Fibroblast of skin of left biceps (primary cell): ENCODE results near the gene ATP6V1B1.

ENCODE experiments used
- DNase-seq, 2 experiments: peaks; one replicate each; pipeline ENCODE4 v3.0.0-alpha.2; 2013; ENCODE audit warnings: low read depth in 2 of 2

ATP6V1B1 gene

DNA sequence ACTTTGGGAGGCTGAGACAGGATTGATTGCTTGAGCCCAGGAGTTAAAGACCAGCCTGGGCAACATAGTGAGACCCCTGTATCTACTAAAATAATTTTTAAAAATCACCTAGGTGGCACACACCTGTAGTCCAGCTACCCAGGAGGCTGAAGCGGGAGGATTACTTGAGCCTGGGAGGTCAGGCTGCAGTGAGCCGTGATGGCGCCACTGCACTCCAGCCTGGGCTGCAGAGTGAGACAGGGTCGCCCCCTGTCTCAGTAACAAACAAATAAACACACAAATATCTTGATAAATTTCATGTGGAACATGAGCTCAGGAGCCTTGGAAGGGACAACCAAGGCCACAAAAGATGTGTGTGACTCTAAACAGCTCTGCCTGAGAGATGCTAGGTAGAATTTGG, 31.0 kb downstream of the ATP6V1B1 start:
- DNase-seq = no peak

DNA sequence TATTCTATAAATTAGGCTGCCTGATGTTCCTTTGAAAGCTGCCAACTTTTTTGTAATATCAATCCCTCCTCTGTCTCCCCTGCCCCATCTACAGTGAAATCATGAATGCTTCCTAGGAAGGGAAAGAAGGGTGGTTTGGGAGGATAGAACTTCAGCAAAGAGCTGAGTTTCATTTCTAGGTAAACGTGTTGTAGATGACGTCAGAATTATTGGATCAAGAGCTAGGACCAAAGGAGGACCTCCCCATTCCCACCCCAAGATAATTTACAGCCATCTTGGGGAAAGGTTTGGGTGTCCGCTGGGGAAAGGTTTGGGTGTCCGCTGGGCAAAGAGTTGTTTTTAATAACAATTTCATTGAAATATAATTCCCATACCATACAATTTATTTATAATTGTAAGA, 31.5 kb downstream of the ATP6V1B1 start:
- DNase-seq = no peak

DNA sequence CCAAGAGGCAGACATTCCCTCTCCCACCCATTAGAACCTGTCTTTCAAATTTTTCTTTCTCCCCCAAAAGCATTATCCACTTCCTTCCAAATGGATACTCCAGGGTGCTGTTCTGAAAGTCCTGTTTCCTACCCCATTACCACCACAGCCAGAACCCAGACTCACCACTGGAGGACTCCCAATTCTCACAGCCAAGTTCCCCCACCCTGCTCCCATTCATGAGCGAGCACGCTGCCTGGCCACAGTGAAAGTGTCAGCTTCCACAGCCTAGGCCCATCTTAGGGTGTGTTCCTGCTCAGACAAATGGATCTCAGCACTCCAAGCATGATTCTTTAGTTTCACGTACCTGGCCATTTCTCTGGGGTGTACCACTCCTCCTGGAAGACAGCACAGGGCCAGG, 38.9 kb downstream of the ATP6V1B1 start:
- DNase-seq = no peak

DNA sequence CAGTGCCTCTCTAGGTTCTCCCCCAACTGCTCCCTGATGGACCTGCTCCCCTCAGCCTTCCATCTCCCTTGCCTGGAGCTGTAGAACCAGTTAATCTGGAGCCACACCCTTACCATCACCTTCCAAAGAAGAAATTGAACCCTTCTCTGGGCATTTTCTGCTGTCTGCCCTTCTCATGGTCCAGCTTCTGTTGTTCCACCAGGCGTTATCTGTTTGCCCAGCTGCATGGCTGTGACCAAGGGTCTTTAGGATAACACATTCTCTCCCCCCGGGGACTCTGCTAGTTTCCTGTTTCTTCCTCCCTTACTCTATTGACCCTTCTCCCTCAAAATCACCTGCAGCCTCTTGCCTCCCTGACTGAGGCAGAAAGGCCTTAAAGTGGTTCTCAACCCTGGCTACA, 39.5 kb downstream of the ATP6V1B1 start:
- DNase-seq = no peak

DNA sequence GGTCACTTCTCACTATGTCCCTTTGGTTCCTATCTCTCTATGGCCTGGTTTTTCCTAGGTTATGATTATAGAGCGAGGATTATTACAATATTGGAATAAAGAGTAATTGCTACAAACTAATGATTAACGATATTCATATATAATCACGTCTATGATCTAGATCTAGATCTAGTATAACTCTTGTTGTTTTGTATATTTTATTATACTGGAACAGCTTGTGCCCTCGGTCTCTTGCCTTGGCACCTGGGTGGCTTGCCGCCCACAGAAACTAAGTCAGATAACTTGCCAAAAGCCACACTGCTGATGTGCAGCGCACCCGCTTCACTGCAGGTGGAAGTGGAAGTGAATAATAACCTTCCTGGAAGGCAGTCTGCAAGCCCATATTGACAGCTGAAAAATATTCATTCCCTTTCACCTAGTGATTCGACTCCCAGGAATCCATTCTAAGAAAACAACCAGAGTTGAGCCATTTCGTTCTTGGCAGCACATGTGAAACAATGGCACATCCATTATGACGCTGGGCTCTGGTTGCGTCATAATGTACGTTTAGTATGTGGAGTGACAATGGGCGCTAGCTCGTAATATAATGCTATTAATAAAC, 42.0 kb downstream of the ATP6V1B1 start:
- peak; percentile 45 to 53 for DNase-seq

DNA sequence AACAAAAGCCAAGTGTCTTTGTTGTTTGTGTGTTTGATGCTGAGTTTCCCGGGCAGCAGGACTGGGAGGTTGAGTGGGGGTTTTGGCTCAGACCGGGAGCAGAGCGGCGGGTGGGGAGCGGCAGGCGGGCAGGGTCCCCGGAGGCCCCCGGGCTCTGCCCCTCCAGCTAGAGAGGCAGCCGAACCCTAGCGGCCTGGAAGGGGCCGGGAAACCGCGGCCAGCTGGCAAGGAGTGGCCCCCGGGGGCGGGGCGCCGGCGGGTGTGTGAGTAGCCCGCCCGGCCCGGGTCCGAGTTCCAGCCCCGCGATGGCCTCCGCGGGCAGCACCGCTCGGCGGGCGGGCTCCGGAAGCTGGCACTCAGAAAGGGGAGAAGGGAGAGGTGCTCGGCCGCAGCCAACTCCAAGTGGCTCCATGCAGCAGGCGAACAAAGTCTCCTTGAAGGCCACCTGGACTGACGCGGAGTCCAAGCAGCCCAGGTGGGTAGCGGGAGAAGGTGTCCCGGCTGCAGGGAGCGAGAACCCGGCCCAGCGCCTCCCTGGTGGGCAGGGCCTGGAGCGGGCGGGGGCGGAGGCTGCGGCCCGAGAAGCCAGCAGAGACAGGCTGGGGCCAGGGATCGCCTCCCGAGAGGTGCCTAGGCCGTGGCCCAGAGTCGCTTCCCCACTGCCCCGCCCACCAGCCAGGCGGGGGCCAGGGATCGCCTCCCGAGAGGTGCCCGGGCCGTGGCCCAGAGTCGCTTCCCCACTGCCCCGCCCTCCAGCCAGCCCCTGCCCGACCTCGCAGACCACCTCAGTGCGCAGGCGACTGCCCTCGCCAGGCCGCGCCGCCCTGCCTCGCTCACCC, 42.9 kb downstream of the ATP6V1B1 start, which contains the start of gene ANKRD53:
Gene ANKRD53 (plus strand): TSS at position 290 of the 839 bp plus-strand sequence. CDS start 16 bp downstream, at position 306.
- no peak for DNase-seq

DNA sequence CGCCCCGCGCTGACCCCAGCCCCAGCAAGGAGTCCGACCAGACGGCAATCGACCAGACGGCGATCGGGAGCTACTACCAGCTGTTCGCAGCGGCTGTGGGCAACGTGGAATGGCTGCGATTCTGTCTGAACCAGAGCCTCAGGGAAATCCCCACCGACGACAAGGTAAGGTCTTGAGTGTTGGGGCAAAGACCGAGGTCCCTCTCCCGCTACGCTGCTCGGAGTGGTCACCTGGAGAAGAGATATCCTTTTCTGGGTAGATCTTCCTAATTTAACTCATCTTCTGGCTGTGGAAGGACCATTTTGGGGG, 43.4 kb downstream of the ATP6V1B1 start:
- DNase-seq = no peak

DNA sequence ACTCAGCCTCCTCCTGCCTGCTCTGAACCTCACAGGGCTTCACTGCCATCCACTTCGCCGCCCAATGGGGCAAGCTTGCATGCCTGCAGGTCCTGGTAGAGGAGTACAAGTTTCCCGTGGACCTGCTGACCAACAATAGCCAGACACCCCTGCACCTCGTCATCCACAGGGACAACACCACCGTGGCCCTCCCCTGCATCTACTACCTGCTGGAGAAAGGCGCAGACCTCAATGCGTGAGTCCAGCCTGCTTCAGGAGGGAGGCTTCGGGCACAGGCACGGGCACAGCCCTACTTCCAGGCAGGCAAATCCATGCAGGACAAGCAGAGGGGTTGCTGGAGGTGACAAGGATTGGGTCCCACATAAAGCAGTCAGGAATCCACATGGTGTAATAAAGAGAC, 43.9 kb downstream of the ATP6V1B1 start:
- no peak for DNase-seq

DNA sequence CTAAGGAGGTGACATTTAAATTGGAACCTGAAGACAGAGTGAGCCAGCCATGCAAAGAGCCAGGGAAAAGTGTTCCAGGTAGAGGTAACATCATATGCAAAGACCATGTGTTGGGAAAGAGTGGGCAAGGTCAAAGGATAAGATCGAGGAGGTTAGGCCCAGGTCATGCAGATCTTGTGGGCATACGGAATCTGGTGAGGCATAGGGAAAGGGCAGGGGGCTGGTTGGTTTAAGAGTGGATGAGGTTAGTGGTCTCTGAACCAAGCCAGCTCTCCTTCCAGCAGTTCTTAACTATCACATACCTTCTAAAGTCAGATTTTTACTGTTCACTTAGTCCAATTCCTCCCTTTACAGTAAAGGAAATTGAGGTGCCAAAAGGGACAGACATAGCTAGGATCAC, 45.7 kb downstream of the ATP6V1B1 start:
- no peak for DNase-seq

DNA sequence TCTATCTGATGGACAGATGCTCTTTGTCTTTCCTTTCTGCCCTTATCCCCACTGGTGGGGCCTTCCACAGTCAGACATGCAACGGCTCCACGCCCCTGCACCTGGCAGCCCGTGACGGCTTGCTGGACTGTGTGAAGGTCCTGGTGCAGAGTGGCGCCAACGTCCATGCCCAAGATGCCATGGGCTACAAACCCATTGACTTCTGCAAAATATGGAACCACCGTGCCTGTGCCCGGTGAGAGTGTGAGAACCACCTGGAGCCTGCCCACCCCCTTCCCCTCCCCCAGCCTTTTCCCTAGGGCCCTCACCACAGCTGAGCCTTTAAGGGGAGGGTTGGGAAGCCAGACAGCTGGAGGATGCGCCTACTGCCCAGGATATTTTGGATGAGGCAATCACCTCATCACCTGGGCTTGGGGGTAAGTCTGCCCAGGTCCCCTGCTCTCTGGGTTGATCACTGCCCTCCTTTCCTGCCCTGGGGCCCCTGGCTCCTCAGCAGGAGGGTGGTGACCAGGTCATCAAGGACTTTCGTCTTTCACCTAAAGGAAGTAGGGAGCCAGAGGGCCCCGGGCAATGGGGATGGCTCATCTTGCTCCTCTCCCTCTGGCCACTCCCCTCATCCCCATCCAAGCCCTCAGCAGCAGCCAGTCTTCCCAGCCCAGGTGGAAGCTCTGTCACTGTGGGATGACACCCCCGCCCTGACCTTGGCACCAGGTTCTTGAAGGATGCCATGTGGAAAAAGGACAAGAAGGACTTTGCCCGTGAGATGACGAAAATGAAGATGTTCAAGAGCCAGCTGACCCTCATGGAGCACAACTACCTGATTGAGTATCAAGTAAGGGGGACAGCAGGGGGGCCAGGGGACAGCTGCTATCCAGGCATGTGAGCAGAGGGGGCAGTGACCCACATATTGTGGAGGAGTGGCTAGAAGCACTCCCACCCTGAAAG, 46.4 kb downstream of the ATP6V1B1 start:
- DNase-seq = no peak

DNA sequence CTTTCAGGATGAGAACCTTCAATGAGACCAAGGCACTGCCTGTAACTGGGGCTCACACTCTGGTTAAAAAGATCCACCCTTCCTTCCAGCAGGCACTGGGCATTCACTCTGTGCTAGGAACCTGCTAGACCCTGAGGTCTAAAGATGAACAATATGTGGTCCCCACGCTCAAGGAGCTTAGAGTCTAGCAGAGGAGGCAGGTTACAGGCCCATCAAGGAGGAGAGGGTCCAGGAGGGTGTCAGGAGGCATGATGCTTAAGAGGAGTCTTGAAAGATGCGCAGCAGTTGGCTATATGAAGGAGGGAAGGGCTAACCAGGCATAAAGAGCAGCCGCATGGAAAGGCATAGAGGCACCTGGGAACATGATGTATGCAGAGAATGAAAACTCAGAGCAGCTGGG, 47.3 kb downstream of the ATP6V1B1 start:
- DNase-seq = no peak

DNA sequence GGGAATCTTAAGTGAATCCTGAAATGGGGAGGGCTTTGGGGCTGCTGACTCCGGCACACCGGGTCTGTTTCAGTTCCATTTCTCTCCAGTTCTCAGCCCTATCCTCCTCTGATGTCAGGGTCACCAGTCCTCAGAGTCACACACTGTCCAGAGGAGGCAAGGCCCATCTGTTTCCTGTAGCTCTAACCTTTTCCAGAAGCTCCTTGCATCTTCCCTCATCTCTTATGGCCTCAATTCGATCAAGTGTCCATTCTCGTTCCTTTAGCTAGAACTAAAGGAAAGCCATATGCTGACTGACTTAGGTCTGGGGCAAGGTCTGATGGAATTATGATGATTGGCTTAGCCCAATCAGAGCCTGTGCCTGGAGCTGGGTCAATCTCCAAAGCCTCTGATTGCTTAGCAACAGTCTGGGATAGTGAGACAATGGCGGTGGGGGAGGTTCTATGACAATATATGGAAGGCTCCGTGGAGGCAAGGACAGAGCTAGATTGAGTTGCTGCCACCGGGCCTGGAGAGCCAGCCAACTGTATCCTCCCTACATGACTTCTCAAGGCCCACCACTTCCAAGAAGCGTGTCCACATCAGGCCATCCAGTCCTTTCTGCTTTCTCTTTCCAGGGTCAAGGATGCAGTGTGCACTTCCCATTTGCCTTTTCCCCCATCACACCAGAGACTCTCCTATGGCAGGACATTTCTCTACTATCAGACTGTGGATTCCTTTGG, 48.0 kb downstream of the ATP6V1B1 start:
- DNase-seq = no peak

DNA sequence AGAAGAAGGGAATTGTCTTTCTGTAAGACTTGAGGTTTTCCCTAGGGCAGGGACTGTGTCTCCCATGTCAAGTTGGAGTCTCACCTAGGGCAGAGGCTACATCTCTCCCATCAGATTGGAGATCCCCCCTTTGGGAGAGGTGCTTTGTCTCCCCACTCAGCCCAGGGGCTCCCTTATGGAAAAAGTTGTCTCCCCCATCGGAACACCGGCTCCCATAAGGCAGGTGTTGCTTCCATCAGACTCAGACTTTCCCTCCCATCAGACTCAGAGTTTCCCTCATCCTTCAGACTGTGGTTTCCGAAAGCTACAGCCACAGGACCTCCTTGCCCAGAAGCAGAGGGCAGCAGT, 48.5 kb downstream of the ATP6V1B1 start:
- DNase-seq = no peak

DNA sequence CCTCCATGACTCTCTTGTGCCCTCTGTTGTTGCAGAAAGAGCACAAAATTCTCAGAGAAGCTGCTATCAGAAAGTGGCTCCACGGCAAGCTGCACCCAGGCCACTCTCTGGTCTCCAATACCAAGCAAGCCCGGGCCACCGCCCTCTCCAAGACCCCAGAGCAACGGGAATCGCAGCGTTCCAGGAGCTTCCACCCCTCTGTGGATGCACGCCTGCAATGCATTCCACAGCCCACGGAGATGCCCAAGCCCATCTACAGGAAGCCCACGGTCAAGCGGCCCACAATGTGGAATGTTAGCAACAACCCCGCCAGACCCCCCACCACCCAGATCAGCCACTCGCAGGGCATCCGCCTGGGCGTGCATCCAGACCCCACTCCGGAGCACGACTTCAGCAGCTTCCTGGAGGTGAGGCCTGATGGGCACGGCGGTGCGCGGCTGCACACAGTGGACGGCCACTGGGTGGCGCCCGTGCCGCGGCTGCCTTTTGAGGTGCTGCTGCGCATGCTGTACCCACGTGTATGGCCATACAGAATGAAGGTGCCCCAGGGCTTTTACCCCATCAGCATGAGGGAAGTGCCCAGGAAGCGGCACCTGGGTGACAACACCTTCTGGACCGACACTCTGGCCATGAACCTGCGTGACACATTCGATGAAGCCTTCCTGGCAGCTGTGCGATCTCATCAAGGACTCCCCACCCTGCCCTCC, 49.0 kb downstream of the ATP6V1B1 start:
- no peak for DNase-seq

DNA sequence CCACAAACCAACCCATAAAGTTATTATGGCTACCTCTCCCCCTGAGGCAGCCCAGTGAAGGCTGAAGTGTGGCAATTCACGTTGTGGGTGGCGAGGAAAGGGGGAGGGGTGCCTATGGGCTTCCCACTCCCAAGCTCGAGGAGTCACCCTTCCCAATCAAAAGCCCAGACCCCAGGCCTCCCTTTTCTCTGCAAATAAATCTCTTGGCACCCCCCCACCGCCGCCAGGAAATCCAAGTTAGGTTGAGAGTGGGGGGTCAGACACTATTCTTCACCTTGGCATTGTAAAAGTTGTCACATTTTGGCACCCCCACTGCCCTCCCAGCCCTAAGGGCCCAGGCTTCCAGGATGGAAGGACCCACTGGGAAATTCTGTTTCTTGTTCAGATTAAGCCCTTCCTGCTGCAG, 49.6 kb downstream of the ATP6V1B1 start:
- DNase-seq = no peak

DNA sequence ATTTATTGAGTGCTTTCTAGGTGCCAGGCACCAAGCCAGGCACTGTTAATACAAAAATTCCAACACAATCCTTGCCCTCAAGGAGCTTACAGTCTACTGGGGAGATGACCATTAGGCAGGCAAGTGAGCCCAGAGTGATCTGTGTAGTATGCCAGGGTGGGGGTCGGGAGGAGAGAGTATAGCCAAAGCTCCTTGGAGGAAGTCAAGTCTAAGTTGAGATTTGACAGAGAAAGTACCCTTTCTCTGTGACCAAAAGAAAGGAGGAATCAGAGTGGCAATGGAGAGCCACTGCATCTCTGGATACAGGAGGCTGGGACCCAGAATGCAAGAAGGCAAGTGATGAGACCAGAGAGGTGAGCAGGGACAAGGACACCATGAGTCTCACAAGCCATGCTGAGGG, 50.3 kb downstream of the ATP6V1B1 start:
- no peak for DNase-seq

DNA sequence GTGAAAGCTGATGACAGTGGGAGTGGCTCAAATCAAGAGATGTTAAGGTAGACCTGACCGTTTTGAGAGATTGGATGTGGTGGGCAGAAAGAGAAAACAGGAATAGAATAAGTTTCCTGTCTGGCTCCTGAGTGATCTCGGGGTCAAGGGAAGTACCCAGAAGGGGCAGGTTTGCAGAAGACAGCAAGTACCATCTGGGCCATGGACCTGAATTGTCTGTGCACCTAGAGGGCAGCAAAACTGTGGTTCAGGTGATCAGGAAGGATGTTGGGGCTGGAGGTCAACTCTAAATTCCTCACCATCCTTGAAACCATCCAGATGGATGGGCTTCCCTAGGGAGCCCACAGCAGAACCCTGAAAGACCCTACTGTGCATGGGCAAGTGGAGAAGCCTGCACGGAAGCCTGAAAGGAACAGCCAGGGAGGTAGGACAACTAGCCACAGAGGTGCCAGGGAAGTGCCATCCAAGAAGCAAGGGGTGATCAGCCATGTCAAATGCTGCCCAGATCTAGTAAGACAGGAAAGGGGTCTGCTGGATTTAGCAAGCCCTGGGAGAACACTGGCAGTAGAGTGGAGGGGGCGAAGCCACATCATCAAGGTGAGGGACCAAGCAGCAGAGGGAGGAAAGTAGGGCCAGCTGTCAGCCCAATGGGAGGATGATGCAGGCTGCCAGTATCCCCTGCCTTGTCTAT, 50.9 kb downstream of the ATP6V1B1 start:
- no peak for DNase-seq

DNA sequence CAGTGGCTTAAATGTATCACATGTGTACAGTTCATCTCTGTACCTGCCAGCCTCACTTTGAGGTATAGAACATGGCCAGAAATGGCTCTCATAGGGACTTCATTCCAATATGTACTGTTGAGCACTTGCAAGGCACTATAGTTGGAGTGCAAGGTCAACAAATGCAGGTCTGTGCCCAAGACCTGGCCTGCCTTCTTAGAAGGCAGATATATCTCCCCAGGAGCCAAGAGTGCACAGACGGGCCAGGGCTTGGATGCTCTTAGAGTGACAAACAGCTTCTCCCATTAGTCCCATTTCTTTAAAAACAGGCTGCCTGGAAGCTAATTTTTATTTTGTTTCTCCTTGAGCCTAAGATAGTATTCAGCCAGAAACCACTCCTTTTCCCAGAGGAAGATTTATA, 51.7 kb downstream of the ATP6V1B1 start:
- no peak for DNase-seq

DNA sequence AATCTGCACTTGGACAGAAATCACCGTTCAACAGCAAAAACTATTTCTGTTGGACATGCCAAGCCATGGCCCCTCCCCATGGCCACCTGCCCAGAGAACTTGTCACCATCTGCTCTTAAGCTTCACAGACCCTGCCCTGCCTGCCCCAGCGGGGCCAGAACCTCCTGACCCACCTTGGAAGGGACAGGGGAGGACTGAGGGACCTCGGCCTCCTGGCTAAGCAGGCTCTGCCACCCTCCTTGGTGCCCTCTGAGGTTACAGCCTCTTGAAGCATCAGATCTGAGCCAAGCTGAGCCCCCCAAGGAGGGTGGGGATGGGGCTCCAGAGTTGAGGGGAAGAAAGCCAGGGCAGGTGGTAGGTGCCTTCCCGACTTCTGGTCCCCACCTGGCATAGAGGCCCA, 52.5 kb downstream of the ATP6V1B1 start:
- no peak for DNase-seq

DNA sequence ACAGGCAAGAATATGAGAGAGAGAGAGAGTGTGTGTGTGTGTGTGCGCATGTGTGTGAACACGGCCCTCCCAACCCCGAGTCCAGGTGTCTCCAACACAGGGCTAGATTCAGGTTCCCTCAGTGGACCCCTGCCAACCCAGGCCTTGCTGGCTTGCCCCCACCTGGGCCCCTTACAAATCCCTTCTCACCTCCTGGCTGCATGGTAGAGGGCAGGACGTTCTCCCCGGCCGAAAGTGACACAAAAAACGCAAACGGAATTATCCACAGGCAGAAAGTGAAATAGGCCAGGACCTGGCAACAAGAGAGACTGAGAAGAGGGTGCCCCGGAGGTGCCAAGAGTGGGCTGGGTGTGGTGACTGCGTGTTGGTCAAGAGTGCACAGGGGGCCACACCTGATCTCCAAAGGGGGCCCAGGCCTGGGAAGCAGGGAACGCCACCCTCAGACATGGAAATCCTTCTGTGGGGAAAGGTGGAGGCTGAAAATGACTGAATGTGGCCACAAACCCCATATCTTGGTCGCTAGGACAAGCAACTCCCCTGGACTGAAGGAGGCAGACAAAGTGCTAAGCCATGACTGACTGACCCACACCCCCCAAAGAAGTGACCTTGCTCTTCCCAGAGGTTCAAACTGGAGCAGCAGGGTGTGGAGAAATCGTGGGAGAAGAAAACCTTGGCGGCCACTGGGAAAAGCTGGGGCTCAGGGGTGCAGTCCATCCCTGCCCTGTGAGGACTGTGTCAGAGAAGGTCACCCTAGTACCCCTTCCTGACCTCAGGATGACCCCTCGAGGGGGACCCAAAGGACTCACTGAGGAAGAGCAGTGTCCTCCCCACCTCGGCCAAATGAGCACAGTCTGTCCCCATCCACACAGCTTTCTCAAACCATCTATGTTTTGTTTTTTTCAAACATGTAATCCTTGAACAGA, 53.3 kb downstream of the ATP6V1B1 start:
- no peak for DNase-seq
